ENCODE results near the gene RNF150.

GRCh38 chr4:141133999-141134995 lies 1.0 kb upstream of the RNF150 start:
- TF ChIP-seq POLR2A (IDR thresholded peaks at IDR 0.05; ENCODE audit: low read depth, low read length): no peak
- no peak for TF ChIP-seq POLR2AphosphoS5 (IDR thresholded peaks at IDR 0.05; ENCODE audit: low read depth, low read length)
- TF ChIP-seq TAF1 (IDR thresholded peaks at IDR 0.05; ENCODE audit: borderline replicate concordance, low read depth, low read length): no peak

Measured in GM12892 (cell line).